ENCODE results near the gene FBRSL1. TPM values are rescaled to one million over a fixed set of nuclear protein-coding genes. Genes with fewer than 3 reads are reported as not detected.

FBRSL1 gene
- total RNA-seq, 2 experiments from 2014 or later = 38.8 to 41.7 TPM

DNA sequence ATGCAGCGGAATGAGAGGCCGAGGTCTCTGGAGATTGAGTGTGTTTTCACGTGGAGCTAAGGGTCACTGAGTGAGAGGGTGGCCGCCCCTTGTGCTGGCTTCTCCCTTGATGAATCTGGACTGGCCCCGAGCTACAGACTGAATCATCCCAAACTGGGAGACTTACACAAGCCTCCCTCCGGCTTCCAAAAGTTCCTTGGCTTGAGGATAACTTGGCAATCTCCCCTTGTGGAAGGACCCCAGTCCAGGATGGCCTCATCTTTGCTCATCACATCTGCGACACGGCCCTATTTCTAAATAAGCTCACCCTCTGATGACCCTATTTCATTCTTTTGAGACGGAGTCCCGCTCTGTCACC, 41.5 kb upstream of the FBRSL1 start:
- CTCF ChIA-PET = no interaction called here
- Mint-ChIP-seq H3K4me1 (ENCODE audit: low read depth) (peaks cover 31% of the 10 kb centered on the region), H3K36me3 (no peaks in the 10 kb centered on the region), H3K4me3 (no peak overlapping the region), H3K27ac (no peak overlapping the region), H3K9me3 (no peaks in the 10 kb centered on the region), H3K27me3 (no peaks in the 10 kb centered on the region)
- POLR2A ChIA-PET = no interaction called here
- no peak for DNase-seq
- intact Hi-C loops (cut with micrococcal nuclease) = no loop called here

DNA sequence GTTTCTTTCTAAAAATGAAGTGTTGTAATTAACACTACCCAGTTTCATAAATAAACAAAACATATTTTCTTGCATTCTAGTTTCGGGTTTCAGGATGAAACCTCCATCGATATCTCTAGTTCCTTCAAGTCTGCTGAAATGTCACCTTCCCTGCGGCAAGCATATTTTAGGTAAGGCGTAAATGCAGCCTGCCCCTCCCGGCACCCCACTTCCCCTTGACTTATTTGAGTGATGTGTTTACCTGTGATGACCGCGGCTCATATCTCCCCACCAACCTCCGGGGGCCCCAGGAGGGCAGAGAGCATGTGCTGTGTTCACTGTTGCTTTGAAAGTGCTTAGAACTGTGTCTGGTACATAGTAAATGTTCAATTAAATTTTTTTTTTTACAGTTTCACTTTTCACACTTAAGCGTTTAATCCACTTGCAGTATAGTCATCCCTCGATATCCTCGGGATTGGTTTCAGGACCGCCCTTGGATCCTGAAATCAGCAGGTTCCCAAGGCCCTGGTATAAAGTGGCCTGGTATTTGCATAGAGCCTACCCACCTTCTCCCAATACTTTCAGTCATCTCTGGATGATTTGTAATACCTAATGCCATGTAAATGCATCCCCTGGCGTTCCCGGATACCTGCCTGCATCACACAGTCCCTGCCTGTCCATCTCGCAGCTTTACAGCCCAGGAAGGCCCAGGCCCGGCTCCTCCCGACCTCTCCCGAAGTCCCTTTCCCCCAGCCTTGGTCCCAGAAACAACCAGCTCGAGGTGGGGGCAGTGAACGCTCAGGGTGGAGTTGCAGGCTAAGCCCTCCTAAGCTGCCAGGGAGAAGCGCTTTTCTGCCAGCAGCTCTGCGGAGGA, 40.2 kb upstream of the FBRSL1 start:
- intact Hi-C loops (cut with micrococcal nuclease) = no loop called here
- Mint-ChIP-seq H3K4me1 (ENCODE audit: low read depth) (peaks cover 20% of the 10 kb centered on the region), H3K4me3 (no peak overlapping the region), H3K36me3 (no peaks in the 10 kb centered on the region), H3K27me3 (no peaks in the 10 kb centered on the region), H3K9me3 (no peaks in the 10 kb centered on the region), H3K27ac (no peak overlapping the region)
- ChIA-PET POLR2A (no interaction called here), CTCF (interaction anchor here (1.3 kb wide), 1 partner anchor 13 kb away, joined by 3 read pairs; no protein-coding TSS in a partner anchor)
- peak; percentile 36 for DNase-seq

DNA sequence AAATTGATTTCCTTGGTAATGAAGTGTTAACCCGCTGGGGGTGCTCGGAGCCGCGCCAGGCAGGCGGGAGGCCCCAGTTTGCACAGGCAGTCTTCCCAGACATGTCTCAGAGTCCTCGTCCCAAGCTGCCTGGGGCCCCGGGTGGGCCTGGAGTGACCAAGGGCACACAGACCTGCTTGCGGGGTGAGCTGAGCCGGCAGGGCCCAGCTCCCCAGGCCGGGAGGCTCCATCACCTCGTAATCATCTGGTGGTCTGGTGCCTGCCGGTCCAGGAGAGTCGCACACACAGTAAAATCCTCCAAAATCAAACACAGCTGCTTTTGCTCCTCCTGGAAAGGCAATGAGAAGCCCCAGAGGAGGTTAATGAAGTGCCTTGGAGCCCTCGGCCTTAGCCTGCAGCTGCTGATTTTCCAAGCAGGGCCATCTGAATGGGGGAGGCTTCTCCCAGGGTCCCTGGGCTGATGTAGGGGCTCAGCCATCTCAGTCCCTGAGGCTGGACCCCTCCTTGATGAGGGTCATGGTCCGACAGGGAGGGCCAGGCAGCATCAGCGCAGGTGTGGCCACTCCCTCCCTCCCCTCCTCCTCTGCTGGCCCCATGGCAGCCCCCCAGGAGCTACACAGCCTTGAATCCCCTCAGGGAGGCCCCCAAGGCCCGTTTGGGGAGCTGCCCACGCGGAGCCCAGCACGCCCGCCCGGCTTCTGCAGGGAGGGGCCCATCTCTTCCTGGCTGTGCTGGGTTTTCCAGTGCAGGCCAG, 39.4 kb upstream of the FBRSL1 start:
- Mint-ChIP-seq H3K4me3 (no peak overlapping the region), H3K27me3 (no peaks in the 10 kb centered on the region), H3K4me1 (ENCODE audit: low read depth) (peaks cover 12% of the 10 kb centered on the region), H3K36me3 (no peaks in the 10 kb centered on the region), H3K9me3 (no peaks in the 10 kb centered on the region), H3K27ac (no peak overlapping the region)
- ChIA-PET POLR2A (no interaction called here), CTCF (interaction anchor here (1.3 kb wide), 1 partner anchor 12 kb away, joined by 3 read pairs; no protein-coding TSS in a partner anchor)
- intact Hi-C loops (cut with micrococcal nuclease) = no loop called here
- no peak for DNase-seq

DNA sequence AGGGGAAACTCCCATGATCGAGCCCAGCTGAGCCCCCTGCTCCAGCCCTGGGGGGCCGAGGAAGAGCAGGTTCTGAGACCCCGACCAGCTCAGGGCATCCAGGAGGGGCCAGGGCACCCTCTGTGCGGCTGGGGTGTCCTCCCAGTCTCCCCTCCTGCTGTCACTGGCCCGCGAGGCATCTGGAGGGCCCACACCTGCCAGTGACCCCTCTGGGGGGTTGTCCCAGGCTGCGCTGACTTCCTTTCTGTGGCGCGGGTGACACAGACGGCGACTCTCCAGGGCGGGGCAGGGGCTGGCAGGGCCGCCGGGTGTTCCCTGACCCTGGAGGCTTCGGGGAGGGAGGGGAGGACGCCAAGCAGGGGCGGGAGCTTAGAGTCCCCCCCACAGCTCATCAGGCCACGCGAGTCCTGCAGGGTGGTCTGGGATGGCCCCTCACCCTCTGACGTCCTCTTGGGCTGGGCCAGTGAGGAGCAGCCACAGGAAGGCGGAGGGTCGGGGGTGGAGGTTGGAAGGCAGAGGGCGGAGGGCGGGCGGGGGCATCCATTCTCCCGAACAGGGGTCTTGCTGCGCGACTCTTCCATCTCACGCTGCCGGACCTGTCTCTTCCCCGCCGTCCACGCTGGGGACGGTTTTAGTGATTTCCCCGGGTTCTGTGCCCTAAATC, 38.6 kb upstream of the FBRSL1 start:
- Mint-ChIP-seq H3K4me1 (ENCODE audit: low read depth) (peaks cover 5% of the 10 kb centered on the region), H3K9me3 (no peaks in the 10 kb centered on the region), H3K27me3 (no peaks in the 10 kb centered on the region), H3K36me3 (no peaks in the 10 kb centered on the region), H3K4me3 (no peak overlapping the region), H3K27ac (no peak overlapping the region)
- no peak for DNase-seq
- ChIA-PET POLR2A (no interaction called here), CTCF (no interaction called here)
- intact Hi-C loops (cut with micrococcal nuclease) = no loop called here

DNA sequence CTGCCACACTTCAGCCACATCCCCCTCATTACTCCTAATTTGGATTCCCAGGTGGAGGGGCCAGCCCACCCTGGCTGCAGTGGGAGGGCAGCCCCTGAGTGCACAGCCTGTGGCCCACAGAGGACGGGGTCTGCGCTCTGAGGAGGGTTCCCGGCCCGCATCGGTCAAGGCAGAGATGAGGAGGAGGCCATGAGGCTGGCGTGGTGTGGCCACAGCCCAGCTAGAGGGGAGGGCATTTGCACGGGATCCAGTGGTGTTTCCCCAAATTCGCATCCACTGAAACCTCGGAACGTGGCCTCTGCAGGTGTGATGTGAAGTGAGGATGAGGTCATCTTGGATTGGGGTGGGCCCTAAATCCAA, 38.1 kb upstream of the FBRSL1 start:
- CTCF ChIA-PET = no interaction called here
- no peaks in the 10 kb centered on the region for H3K27me3 Mint-ChIP-seq

DNA sequence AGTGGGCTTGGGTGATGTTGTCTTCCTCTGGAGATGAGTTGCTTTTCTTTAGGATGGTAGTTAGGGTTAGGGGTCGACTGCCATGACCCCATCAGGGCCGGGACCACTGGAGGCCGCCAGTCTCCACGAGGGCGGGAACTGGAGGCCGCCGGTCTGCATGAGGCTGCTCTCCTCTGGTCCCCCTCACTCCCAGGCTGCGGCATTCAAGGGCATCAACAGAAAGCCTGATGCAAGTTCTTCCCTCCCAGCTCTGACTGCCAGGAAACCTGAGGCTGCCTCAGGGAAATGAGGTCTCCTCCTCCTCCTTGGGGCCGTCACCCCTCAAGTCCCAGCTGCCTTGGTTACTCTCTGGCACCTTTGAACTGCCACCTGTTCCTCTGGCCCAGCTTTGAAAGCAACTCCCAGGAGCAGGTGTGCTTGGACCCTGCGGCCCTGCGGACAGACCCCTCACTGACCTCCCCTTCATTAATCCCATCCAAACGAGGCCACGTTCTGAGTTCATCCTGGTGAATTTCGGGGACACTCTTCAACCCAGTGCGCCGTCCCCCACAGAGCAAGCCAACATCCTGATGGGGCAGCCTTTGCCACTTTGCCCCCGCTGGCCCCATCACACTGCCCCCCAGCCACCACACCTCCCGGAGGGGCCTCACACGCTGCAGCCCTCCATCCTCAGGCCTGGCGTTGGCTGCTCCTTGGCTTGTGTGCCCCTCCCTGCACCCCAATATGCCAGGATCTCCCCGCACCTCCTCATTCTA, 37.2 kb upstream of the FBRSL1 start:
- Mint-ChIP-seq H3K27me3 (no peaks in the 10 kb centered on the region), H3K4me1 (ENCODE audit: low read depth) (peaks cover 4% of the 10 kb centered on the region), H3K27ac (no peak overlapping the region), H3K9me3 (no peaks in the 10 kb centered on the region), H3K4me3 (no peak overlapping the region), H3K36me3 (no peaks in the 10 kb centered on the region)
- intact Hi-C loops (cut with micrococcal nuclease) = no loop called here
- CTCF ChIA-PET = no interaction called here
- POLR2A ChIA-PET = no interaction called here
- DNase-seq = no peak

More for the DNA sequence above, 38.1 kb upstream of the FBRSL1 start:
- intact Hi-C loops (cut with micrococcal nuclease) = no loop called here
- POLR2A ChIA-PET = no interaction called here
- Mint-ChIP-seq H3K27ac (no peak overlapping the region), H3K4me1 (ENCODE audit: low read depth) (peaks cover 4% of the 10 kb centered on the region), H3K9me3 (no peaks in the 10 kb centered on the region), H3K36me3 (no peaks in the 10 kb centered on the region), H3K4me3 (no peak overlapping the region)
- DNase-seq = no peak

DNA sequence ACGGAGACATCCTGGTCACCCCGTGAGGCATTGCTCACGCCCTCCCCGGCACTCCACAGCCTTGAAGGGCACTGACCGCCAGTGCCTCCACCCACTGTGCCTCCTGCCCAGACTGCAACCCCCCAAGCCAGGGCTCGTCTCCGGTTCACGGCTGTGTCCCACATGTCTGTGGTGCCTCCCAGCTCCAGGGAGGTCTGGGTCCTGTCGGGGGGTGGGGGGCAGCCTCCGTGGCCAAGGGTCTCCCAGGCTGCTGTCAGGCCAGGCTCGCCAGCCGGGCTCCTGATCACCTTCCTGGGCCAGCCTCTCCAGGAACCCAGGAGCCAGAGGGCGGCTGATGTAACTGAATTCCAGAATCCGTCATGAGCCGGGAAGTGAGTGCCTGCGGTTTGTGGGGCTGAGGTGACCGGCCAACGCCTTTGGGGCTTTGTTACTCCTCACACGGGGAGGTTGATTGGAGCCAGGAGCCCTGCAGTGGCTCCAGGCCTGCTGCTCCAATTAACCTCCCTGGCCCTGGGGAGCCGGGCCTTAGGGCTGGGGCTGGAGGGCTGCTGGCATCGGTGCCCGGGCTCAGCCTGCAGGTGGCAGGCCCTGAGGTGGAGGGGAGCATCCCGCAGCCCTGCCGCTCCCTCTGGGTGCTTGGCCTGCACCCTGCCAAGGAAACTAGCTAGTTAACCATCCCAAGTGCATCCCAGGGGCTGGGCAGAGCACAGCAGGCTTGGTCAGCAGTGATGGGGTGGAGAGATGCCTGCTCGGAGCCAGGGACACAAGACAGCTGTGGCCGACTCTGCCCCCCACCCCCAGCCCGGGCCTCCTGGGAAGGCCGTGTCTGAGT, 36.4 kb upstream of the FBRSL1 start:
- no peaks in the 10 kb centered on the region for H3K36me3 Mint-ChIP-seq
- no peaks in the 10 kb centered on the region for H3K27me3 Mint-ChIP-seq
- intact Hi-C loops (cut with micrococcal nuclease) = no loop called here
- DNase-seq = no peak
- H3K27ac Mint-ChIP-seq = no peak overlapping the region
- H3K4me1 Mint-ChIP-seq (ENCODE audit: low read depth) = peaks cover 4% of the 10 kb centered on the region
- CTCF ChIA-PET = no interaction called here
- no peak overlapping the region for H3K4me3 Mint-ChIP-seq
- POLR2A ChIA-PET = no interaction called here
- no peaks in the 10 kb centered on the region for H3K9me3 Mint-ChIP-seq

DNA sequence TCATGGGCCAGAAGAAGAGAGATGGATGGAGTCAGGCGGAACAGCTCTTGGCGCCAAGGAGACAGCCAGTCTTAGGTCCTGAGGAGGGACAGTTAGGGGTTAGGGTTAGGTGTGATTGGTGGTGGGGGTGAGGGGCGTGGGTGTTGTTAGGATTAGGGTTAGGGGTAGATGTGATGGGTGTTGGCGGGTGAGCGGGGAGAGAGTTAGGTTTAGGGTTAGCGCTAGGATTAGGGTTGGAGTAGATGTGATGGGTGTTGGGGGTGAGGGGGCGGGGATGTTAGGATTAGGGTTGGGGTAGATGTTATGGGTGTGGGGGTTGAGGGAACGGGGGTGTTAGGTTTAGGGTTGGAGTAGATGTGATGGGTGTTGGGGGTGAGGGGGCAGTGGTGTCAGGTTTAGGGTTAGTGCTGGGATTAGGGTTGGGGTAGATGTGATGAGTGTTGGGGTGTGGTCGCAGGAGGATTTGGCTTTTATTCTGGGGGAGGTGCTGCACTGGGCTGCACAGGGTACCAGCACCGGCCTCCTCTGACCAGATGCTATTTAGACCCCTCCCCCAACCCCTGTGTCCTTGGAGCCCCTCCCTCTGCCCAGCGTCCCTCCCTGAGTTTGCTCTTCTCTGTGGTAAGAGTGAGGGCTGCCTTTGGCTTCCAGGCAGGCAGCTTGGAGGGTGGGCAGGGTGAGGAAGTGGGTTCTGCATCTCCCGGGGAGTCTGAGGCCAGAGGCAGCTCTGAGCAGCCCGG, 35.6 kb upstream of the FBRSL1 start:
- Mint-ChIP-seq H3K27me3 (no peaks in the 10 kb centered on the region), H3K9me3 (no peaks in the 10 kb centered on the region), H3K27ac (no peak overlapping the region), H3K4me3 (no peak overlapping the region), H3K4me1 (ENCODE audit: low read depth) (peaks cover 4% of the 10 kb centered on the region), H3K36me3 (no peaks in the 10 kb centered on the region)
- POLR2A ChIA-PET = no interaction called here
- CTCF ChIA-PET = no interaction called here
- no peak for DNase-seq
- intact Hi-C loops (cut with micrococcal nuclease) = no loop called here

DNA sequence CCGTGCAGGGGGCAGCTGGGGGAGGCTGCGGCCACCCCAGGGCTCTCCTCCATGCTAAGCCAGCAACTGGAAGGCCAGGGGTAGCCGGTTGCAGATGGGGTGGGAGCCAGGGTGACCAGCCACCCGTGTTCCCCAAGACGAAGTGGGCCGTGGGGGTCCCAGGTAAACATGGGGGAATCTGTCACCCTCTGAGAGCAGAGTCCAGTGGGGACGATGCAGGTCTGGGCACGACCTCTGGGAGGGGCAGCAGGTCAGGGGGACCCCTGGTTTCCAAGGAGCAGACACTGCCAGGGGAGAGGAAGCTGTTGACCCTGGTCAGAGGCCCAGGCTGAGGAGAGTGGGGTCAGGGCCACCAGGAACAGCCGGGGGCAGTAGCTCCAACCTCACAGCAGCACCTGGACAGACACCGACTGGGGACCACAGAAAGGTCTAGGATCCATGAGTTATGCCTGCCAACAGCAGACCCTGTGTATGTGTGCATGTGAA, 35.0 kb upstream of the FBRSL1 start:
- intact Hi-C loops (cut with micrococcal nuclease) = no loop called here
- Mint-ChIP-seq H3K27ac (no peak overlapping the region), H3K9me3 (no peaks in the 10 kb centered on the region), H3K4me1 (ENCODE audit: low read depth) (no peaks in the 10 kb centered on the region), H3K27me3 (no peaks in the 10 kb centered on the region), H3K4me3 (no peak overlapping the region), H3K36me3 (no peaks in the 10 kb centered on the region)
- CTCF ChIA-PET = no interaction called here
- POLR2A ChIA-PET = no interaction called here
- DNase-seq = no peak

DNA sequence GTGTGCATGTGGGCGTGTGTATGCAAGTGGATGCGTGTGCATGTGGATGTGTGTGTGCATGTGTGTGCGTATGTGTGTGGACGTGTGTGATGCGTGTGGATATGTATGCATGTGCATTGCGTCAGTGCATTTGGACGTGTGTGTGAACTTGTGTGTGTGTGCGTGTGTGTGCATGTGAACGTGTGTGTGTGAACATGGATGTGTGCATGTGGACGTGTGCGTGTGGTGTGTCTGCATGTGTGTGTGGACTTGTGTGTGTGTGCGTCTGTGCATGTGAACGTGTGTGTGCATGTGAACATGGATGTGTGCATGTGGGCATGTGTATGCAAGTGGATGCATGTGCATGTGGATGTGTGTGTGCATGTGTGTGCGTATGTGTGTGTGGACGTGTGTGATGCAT, 34.4 kb upstream of the FBRSL1 start:
- H3K27ac Mint-ChIP-seq = no peak overlapping the region
- CTCF ChIA-PET = no interaction called here
- POLR2A ChIA-PET = no interaction called here
- DNase-seq = no peak
- no peaks in the 10 kb centered on the region for H3K36me3 Mint-ChIP-seq
- H3K4me1 Mint-ChIP-seq (ENCODE audit: low read depth) = no peaks in the 10 kb centered on the region
- no peaks in the 10 kb centered on the region for H3K27me3 Mint-ChIP-seq
- no peaks in the 10 kb centered on the region for H3K9me3 Mint-ChIP-seq
- intact Hi-C loops (cut with micrococcal nuclease) = no loop called here
- no peak overlapping the region for H3K4me3 Mint-ChIP-seq
